Endothelial cell of umbilical vein (primary cell): ENCODE measurements around the gene SST.

ENCODE experiments used
- EZH2 ChIP-seq: IDR thresholded peaks from 2 replicates; pipeline ENCODE4 v1.6.1; 2012; ENCODE audit warnings: borderline replicate concordance, low read depth, mild to moderate bottlenecking, moderate library complexity, low read length, inconsistent platforms; ENCODE audit not compliant: severe bottlenecking
- MYC ChIP-seq: IDR thresholded peaks from one replicate; pipeline ENCODE4 v1.6.1; 2011; ENCODE audit warnings: mild to moderate bottlenecking, low read depth, low read length
- POLR2A ChIP-seq: IDR thresholded peaks from 2 replicates; pipeline ENCODE4 v1.6.1; 2012; ENCODE audit warnings: low read depth, mild to moderate bottlenecking, control low read depth, low read length
- POLR2AphosphoS5 ChIP-seq: IDR thresholded peaks from 2 replicates; pipeline ENCODE4 v1.6.1; 2012; ENCODE audit warnings: low read depth, mild to moderate bottlenecking, control low read depth, low read length, moderate library complexity; ENCODE audit not compliant: insufficient read depth
- TF ChIP-seq, protein P1 (sequence below), 2 donors: IDR thresholded peaks; 1 replicate in 1 of 2; 2 replicates in 1 of 2; pipeline ENCODE4 v1.5.1; 2011; ENCODE audit warnings: low read length in 2 of 2, mild to moderate bottlenecking in 2 of 2, moderate library complexity in 2 of 2, control low read depth in 1 of 2, inconsistent platforms in 1 of 2, low read depth in 1 of 2; ENCODE audit not compliant: insufficient read depth in 1 of 2; ENCODE audit errors: extremely low read depth in 1 of 2

DNA sequence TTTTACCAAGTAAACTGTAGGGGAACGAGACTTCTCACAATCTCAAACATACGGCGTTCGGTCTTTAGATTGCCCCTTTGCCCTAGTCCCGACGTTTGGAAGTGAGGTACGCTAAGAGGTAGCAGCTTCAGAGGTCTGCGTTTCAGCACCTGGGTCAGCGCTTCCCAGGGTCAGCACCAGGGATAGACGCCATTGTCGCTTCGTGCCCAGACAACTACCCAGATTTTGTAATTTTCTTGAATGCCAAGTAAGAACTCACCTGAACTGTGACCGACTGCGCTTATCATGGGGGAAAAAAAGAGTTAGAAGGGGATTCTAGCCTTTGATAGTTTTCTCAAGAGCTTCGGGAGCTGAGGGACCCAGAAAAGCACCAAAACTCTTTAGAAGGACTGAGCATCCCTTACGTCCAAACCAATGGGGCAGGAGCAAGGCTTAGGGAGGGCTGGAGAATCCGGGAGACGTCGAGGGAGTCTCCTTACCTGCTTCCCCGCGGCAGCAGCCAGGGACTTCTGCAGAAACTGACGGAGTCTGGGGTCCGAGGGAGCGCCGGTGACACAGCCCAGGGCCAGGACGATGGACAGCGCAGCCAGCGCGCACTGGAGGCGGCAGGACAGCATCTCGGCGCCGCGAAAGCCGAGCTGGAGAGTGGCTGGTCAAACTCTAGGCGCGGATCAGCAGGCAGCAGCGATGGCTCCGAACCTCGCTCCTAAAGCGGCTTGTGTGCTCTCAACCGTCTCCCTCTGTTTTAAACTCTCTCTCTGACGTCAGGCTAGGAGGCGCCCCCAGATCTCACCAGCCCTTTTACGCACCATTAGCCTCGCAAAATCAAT, at the start of gene SST:
- TF ChIP-seq, protein P1, sequence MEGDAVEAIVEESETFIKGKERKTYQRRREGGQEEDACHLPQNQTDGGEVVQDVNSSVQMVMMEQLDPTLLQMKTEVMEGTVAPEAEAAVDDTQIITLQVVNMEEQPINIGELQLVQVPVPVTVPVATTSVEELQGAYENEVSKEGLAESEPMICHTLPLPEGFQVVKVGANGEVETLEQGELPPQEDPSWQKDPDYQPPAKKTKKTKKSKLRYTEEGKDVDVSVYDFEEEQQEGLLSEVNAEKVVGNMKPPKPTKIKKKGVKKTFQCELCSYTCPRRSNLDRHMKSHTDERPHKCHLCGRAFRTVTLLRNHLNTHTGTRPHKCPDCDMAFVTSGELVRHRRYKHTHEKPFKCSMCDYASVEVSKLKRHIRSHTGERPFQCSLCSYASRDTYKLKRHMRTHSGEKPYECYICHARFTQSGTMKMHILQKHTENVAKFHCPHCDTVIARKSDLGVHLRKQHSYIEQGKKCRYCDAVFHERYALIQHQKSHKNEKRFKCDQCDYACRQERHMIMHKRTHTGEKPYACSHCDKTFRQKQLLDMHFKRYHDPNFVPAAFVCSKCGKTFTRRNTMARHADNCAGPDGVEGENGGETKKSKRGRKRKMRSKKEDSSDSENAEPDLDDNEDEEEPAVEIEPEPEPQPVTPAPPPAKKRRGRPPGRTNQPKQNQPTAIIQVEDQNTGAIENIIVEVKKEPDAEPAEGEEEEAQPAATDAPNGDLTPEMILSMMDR (IDR thresholded peaks at IDR 0.05; ENCODE audit: extremely low read depth in 1 of 2, insufficient read depth in 1 of 2, low read depth in 1 of 2, low read length in 2 of 2) = no peak
- no peak for TF ChIP-seq MYC
- no peak for TF ChIP-seq POLR2A
- TF ChIP-seq POLR2AphosphoS5 = no peak
- no peak for TF ChIP-seq EZH2
